Measurements from ENCODE around the gene NCL. TPM values are rescaled to one million over a fixed set of nuclear protein-coding genes. Genes with fewer than 3 reads are reported as not detected.

The NCL gene
- total RNA-seq, 2 donors from 2014 or later: 774 to 785 TPM

DNA sequence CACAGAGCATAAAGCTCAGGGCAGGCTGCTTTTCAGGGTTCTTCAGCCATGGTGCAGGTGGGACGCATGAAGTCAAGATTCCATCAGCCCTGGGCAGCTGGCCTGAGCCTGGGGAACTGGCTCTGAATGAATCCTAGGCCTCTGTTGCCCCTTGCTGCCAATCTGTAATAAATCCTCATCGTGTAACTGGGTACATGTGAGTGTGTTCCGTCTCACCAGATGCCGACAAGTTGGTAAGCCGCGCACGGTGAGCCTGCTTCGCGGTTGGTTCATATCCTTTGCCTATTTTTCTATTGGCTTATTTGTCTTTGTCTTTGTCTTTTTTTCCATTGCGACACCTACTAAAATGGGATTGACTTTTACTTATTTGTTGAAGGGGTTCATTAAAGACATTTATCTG, 41.1 kb downstream of the NCL start:
- H3K9me3 Mint-ChIP-seq: no peaks in the 10 kb centered on the region
- 90 to 94% methylated on average over 4 to 10 of the region's 10 CpGs for WGBS, 2 experiments (ENCODE audit: insufficient coverage in 1 of 2, insufficient read length in 1 of 2)
- H3K36me3 ChIP-seq (ENCODE audit: control insufficient read depth, insufficient read depth, low read length): no peaks in the 10 kb centered on the region
- H3K27me3 ChIP-seq (ENCODE audit: control insufficient read depth, insufficient read depth, low read length, poor library complexity, severe bottlenecking): no peaks in the 10 kb centered on the region
- no peak overlapping the region for H3K27ac Mint-ChIP-seq
- H3K27me3 Mint-ChIP-seq (ENCODE audit: insufficient read depth): peaks cover 6% of the 10 kb centered on the region
- no peaks in the 10 kb centered on the region for H3K36me3 Mint-ChIP-seq (ENCODE audit: low read depth)
- TF ChIP-seq, protein P1, sequence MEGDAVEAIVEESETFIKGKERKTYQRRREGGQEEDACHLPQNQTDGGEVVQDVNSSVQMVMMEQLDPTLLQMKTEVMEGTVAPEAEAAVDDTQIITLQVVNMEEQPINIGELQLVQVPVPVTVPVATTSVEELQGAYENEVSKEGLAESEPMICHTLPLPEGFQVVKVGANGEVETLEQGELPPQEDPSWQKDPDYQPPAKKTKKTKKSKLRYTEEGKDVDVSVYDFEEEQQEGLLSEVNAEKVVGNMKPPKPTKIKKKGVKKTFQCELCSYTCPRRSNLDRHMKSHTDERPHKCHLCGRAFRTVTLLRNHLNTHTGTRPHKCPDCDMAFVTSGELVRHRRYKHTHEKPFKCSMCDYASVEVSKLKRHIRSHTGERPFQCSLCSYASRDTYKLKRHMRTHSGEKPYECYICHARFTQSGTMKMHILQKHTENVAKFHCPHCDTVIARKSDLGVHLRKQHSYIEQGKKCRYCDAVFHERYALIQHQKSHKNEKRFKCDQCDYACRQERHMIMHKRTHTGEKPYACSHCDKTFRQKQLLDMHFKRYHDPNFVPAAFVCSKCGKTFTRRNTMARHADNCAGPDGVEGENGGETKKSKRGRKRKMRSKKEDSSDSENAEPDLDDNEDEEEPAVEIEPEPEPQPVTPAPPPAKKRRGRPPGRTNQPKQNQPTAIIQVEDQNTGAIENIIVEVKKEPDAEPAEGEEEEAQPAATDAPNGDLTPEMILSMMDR (conservative IDR thresholded peaks at IDR 0.05): no peak
- DNase-seq: no peak
- H3K4me3 ChIP-seq (ENCODE audit: low read length): no peak overlapping the region
- H3K9me3 ChIP-seq (ENCODE audit: control insufficient read depth, low read length): no peaks in the 10 kb centered on the region
- peaks cover 10% of the 10 kb centered on the region for H3K4me1 Mint-ChIP-seq
- H3K9ac ChIP-seq (ENCODE audit: extremely low read depth, low read length, poor library complexity, severe bottlenecking): no peak overlapping the region
- H3K27ac ChIP-seq (ENCODE audit: low read depth, low read length): no peak overlapping the region
- peaks cover 6% of the 10 kb centered on the region for H3K4me1 ChIP-seq (ENCODE audit: control insufficient read depth, insufficient read depth, low read length)
- no peak overlapping the region for H3K4me3 Mint-ChIP-seq

DNA sequence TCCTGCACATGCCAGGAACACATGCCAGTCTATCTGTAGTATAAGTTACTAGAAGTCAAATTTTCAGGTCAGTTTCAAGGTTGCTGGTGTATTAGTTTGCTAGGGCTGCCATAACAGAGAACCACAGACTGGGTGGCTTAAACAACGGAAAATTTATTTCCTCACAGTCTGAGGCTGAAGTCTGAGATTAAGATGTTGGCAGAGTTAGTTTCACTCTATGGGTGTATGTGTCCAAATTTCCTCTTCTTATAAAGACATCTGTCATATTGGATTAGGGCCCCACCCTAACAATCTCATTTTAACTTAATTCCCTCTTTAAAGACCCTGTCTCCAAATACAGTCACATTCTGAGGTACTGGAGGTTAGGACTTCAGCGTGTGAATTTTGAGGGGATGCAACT, 42.2 kb downstream of the NCL start:
- no peak overlapping the region for H3K4me3 Mint-ChIP-seq
- no peaks in the 10 kb centered on the region for H3K9me3 Mint-ChIP-seq
- peaks cover 10% of the 10 kb centered on the region for H3K4me1 Mint-ChIP-seq
- no peaks in the 10 kb centered on the region for H3K9me3 ChIP-seq (ENCODE audit: control insufficient read depth, low read length)
- no peak overlapping the region for H3K9ac ChIP-seq (ENCODE audit: extremely low read depth, low read length, poor library complexity, severe bottlenecking)
- H3K27ac Mint-ChIP-seq: no peak overlapping the region
- no peaks in the 10 kb centered on the region for H3K27me3 ChIP-seq (ENCODE audit: control insufficient read depth, insufficient read depth, low read length, poor library complexity, severe bottlenecking)
- no peaks in the 10 kb centered on the region for H3K36me3 ChIP-seq (ENCODE audit: control insufficient read depth, insufficient read depth, low read length)
- no peak overlapping the region for H3K4me3 ChIP-seq (ENCODE audit: low read length)
- DNase-seq: no peak
- TF ChIP-seq, protein P1 (conservative IDR thresholded peaks at IDR 0.05): no peak
- H3K4me1 ChIP-seq (ENCODE audit: control insufficient read depth, insufficient read depth, low read length): peaks cover 6% of the 10 kb centered on the region
- H3K27ac ChIP-seq (ENCODE audit: low read depth, low read length): no peak overlapping the region
- H3K36me3 Mint-ChIP-seq (ENCODE audit: low read depth): no peaks in the 10 kb centered on the region
- H3K27me3 Mint-ChIP-seq (ENCODE audit: insufficient read depth): peaks cover 6% of the 10 kb centered on the region
- 95 to 100% methylated on average over 1 to 2 of the region's 2 CpGs for WGBS, 2 experiments (ENCODE audit: insufficient coverage in 1 of 2, insufficient read length in 1 of 2)

DNA sequence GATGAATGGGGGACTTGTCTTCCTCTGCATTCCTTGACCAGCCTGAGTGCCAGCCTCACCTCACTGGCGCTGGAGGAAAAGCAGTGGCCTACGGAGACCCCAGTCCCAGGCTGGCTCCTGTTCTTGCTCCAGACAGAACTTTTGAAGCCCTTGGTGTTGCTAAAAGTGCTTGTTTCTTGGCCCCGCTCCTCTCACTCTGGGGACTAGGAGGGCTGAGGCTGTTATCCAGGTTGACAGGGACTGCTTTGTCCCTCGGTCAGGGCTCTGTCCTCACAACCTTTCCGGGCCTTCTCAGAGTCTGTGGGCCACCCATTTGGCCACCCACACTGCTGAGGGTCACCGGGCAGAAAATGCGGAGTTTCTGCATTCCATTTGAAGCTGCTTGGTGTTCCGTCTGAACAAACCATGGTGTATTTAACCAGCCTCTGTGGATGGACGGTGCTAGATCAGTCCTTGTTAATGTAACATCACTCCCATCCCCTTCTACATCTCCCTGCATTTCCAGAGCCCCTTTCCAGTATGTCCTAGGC, 43.2 kb downstream of the NCL start:
- Mint-ChIP-seq H3K27ac (no peak overlapping the region), H3K27me3 (ENCODE audit: insufficient read depth) (peaks cover 3% of the 10 kb centered on the region), H3K4me3 (no peak overlapping the region), H3K4me1 (peaks cover 10% of the 10 kb centered on the region), H3K36me3 (ENCODE audit: low read depth) (no peaks in the 10 kb centered on the region), H3K9me3 (no peaks in the 10 kb centered on the region)
- TF ChIP-seq, protein P1 (conservative IDR thresholded peaks at IDR 0.05): no peak
- Histone ChIP-seq H3K4me3 (ENCODE audit: low read length) (no peak overlapping the region), H3K4me1 (ENCODE audit: control insufficient read depth, insufficient read depth, low read length) (peaks cover 6% of the 10 kb centered on the region), H3K36me3 (ENCODE audit: control insufficient read depth, insufficient read depth, low read length) (no peaks in the 10 kb centered on the region), H3K27me3 (ENCODE audit: control insufficient read depth, insufficient read depth, low read length, poor library complexity, severe bottlenecking) (no peaks in the 10 kb centered on the region), H3K9me3 (ENCODE audit: control insufficient read depth, low read length) (no peaks in the 10 kb centered on the region), H3K9ac (ENCODE audit: extremely low read depth, low read length, poor library complexity, severe bottlenecking) (no peak overlapping the region), H3K27ac (ENCODE audit: low read depth, low read length) (no peak overlapping the region)
- DNase-seq: no peak
- 88 to 91% methylated on average over 8 to 9 of the region's 9 CpGs for WGBS, 2 experiments (ENCODE audit: insufficient coverage in 1 of 2, insufficient read length in 1 of 2)

Data from endodermal cell (in vitro differentiated cells).